HFF-Myc (cell line): ENCODE measurements around the gene DNAJC3.
"Not testable (repeated sequence)": the region's sequence is repeated elsewhere in the genome, so short reads cannot be mapped to it uniquely, and the experiment has no call there.

Experiments
- DNase-seq: peaks from one replicate; pipeline ENCODE4 v3.0.0-alpha.2; 2011; ENCODE audit warnings: low read depth; ENCODE audit errors: extremely low read depth
- H3K4me3 ChIP-seq: replicated peaks from 2 replicates; pipeline ENCODE4 v1.5.1; 2011; ENCODE audit warnings: low read depth, mild to moderate bottlenecking, control low read depth, low read length
- CTCF ChIP-seq: IDR thresholded peaks from 2 replicates; pipeline ENCODE4 v1.5.1; 2012; ENCODE audit warnings: mild to moderate bottlenecking, low read depth, low read length, control low read depth; ENCODE audit errors: missing control alignments

DNAJC3 gene

GRCh38 chr13:95728957-95729356, 52.0 kb downstream of the DNAJC3 start:
- DNase-seq = no peak
- TF ChIP-seq CTCF = no peak
- no peak overlapping the region for H3K4me3 ChIP-seq

GRCh38 chr13:95734124-95734523, 57.2 kb downstream of the DNAJC3 start:
- no peak overlapping the region for H3K4me3 ChIP-seq
- TF ChIP-seq CTCF = no peak

DNA sequence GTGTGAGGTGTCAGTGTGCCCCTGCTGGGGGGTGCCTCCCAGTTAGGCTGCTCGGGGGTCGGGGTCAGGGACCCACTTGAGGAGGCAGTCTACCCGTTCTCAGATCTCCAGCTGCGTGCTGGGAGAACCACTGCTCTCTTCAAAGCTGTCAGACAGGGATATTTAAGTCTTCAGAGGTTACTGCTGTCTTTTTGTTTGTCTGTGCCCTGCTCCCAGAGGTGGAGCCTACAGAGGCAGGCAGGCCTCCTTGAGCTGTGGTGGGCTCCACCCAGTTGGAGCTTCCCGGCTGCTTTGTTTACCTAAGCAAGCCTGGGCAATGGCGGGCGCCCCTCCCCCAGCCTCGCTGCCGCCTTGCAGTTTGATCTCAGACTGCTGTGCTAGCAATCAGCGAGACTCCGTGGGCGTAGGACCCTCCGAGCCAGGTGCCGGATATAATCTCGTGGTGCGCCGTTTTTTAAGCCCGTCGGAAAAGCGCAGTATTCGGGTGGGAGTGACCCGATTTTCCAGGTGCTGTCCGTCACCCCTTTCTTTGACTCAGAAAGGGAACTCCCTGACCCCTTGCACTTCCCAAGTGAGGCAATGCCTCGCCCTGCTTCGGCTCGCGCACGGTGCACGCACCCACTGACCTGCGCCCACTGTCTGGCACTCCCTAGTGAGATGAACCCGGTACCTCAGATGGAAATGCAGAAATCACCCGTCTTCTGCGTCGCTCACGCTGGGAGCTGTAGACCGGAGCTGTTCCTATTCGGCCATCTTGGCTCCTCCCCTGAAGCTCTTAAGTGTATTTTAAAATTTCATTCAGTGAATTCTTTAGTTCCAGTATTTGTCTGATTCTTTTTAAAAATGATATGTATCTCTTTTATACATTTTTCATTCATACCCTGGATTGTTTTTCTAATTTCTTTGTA, 63.4 kb downstream of the DNAJC3 start:
- not testable (repeated sequence) for H3K4me3 ChIP-seq, DNase-seq

More at GRCh38 chr13:95734124-95734523, 57.2 kb downstream of the DNAJC3 start:
- no peak for DNase-seq

- DNase-seq = no peak
- no peak for TF ChIP-seq CTCF
- H3K4me3 ChIP-seq = no peak overlapping the region
Observed at GRCh38 chr13:95740979-95741320, 64.0 kb downstream of the DNAJC3 start.

- TF ChIP-seq CTCF = no peak
- H3K4me3 ChIP-seq = no peak overlapping the region
Observed at GRCh38 chr13:95741584-95742563, 64.9 kb downstream of the DNAJC3 start.

GRCh38 chr13:95743192-95743591, 66.3 kb downstream of the DNAJC3 start:
- DNase-seq = no peak
- no peak for TF ChIP-seq CTCF
- no peak overlapping the region for H3K4me3 ChIP-seq

More at GRCh38 chr13:95741584-95742563, 64.9 kb downstream of the DNAJC3 start:
- no peak for DNase-seq

DNA sequence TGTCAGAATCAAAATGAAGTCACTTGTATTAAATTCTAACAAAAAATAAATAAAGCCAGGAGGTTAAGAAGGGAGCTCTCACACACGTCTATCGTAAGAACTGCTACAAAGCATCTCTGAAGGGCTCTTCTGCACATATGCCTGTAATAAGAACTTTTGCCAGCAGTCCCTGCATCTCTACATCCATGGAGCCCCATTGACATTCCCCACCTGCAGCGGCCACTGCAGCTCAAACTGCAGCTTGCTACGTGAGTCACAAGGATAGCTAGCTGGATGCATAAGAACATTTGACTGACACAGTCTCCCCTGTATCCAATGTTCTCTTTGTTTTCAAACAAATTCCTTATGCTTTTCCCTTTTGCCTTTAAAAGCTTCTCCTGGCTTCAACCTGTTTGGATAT, 68.3 kb downstream of the DNAJC3 start:
- TF ChIP-seq CTCF = no peak
- DNase-seq = no peak
- no peak overlapping the region for H3K4me3 ChIP-seq
